ENCODE results near the gene TEC. TPM values are rescaled to one million over a fixed set of nuclear protein-coding genes. Genes with fewer than 3 reads are reported as not detected.

Gene TEC
- total and polyA plus RNA-seq, 2 of the 8 experiments (the other 6 are each of a cell fraction or from before 2014, with no cell fraction given): 0.73 to 1.8 TPM

DNA sequence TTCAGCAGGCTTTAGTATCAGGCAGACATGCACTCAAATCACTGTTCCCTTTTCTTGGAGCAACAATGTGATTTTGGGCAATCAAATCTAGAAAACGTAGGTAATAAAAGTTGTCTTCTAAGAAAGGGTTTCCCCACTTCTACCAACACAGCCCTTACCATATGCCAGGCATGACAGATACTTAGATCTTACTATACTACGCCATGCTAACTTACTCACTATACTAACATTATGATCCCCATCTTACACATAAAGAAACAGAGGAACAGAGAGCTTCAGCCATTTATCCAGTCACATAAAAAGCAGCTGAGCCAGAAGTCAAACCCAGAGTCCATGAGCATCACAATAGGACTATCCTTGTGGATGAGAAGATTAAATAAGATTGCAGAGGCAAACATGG is 144.8 kb downstream of the TEC start:
- Histone ChIP-seq H3K23me2 (ENCODE audit: low read depth, low read length) (no peaks in the 10 kb centered on the region), H3K9ac (replicated peaks in 1 of 4; ENCODE audit: extremely low read depth in 1 of 4, low read depth in 3 of 4, low read length in 3 of 4) (no peak overlapping the region), H3K4ac (replicated peaks; ENCODE audit: insufficient read length, low read depth, low read length) (no peak overlapping the region), H3K14ac (ENCODE audit: insufficient read length) (no peak overlapping the region), H3K79me2 (ENCODE audit: control insufficient read depth in 1 of 2, insufficient read depth in 2 of 2, low read length in 2 of 2) (no peaks in the 10 kb centered on the region), H2BK20ac (ENCODE audit: low read length) (no peak overlapping the region), H2BK120ac (replicated peaks; ENCODE audit: low read depth, low read length) (no peak overlapping the region), H3K27ac (ENCODE audit: low read depth, low read length) (no peak overlapping the region), H2AK5ac (ENCODE audit: low read depth, low read length) (no peak overlapping the region), H2BK15ac (ENCODE audit: low read length) (no peak overlapping the region), H4K5ac (ENCODE audit: insufficient read length, low read depth, low read length) (no peak overlapping the region), H3K9me3 (ENCODE audit: insufficient read depth in 2 of 2, low read depth in 1 of 2, low read length in 1 of 2) (no peaks in the 10 kb centered on the region), H3K18ac (ENCODE audit: extremely low read depth, low read length) (no peak overlapping the region), H4K8ac (ENCODE audit: extremely low read depth, insufficient read depth, low read length) (no peak overlapping the region), H3K27me3 (replicated peaks in 1 of 4; ENCODE audit: control insufficient read depth in 3 of 4, extremely low read depth in 1 of 4, insufficient read depth in 3 of 4, low read length in 3 of 4) (no peaks in the 10 kb centered on the region), H3K56ac (replicated peaks; ENCODE audit: insufficient read length, low read depth, low read length) (no peak overlapping the region), H4K91ac (replicated peaks; ENCODE audit: insufficient read length, low read length) (no peak overlapping the region), H4K20me1 (replicated peaks in 1 of 2; ENCODE audit: control insufficient read depth in 1 of 2, insufficient read depth in 2 of 2, low read length in 2 of 2) (no peaks in the 10 kb centered on the region), H2BK12ac (ENCODE audit: low read depth, low read length) (no peak overlapping the region), H3K79me1 (ENCODE audit: low read depth, low read length) (no peaks in the 10 kb centered on the region), H2BK5ac (ENCODE audit: low read depth, low read length) (no peak overlapping the region), H2AFZ (ENCODE audit: low read length) (0 out of 2 replicates have a peak overlapping the region, but pooled peaks have one; percentile 0), H3K4me2 (ENCODE audit: insufficient read depth in 1 of 2, low read depth in 2 of 2, low read length in 2 of 2) (no peak overlapping the region), H3K4me3 (ENCODE audit: extremely low read depth in 1 of 4, insufficient read depth in 2 of 4, low read depth in 3 of 4, low read length in 4 of 4) (no peak overlapping the region), H3K4me1 (replicated peaks in 1 of 4; ENCODE audit: control insufficient read depth in 3 of 4, insufficient read depth in 4 of 4, low read length in 3 of 4) (peaks cover 0 to 11% (median 7%) of the 10 kb centered on the region in 4 experiments; a peak in 5 of 7 replicates), H3K36me3 (ENCODE audit: control insufficient read depth in 2 of 4, insufficient read depth in 4 of 4, low read length in 3 of 4) (no peaks in the 10 kb centered on the region), H3K23ac (ENCODE audit: insufficient read length) (no peak overlapping the region)
- DNase-seq (ENCODE audit: low read depth in 1 of 2, low spot score in 2 of 2) (no peak), FAIRE-seq (no peak)
- 77% methylated on average over 2 of the region's 2 CpGs; no CpG with 5 or more reads in 1 of the 2 experiments for WGBS, 2 experiments (ENCODE audit: extremely low coverage in 1 of 2, insufficient coverage in 1 of 2, insufficient read length in 1 of 2, insufficient replicate concordance in 2 of 2, low coverage in 1 of 2, low lambda C conversion rate in 2 of 2, missing lambda C conversion rate in 1 of 2)
- POLR2A ChIA-PET (ENCODE audit: partially characterized antibody): no interaction called here
- CTCF ChIA-PET (ENCODE audit: partially characterized antibody): interaction anchor here (0.8 to 1.3 kb wide), 2 partner anchors 10 to 202 kb away, joined by 3 read pairs; no protein-coding TSS in a partner anchor
- TF ChIP-seq ZNF274 (IDR thresholded peaks at IDR 0.05; ENCODE audit: borderline replicate concordance, extremely low read depth, low read length) (no peak), TCF12 (IDR thresholded peaks at IDR 0.05; ENCODE audit: low read depth, low read length) (no peak), TAF7 (optimal IDR thresholded peaks at IDR 0.05; ENCODE audit: borderline replicate concordance, low read depth, low read length) (no peak), KDM1A (IDR thresholded peaks at IDR 0.05; ENCODE audit: borderline replicate concordance, low read length) (no peak), BRCA1 (IDR thresholded peaks at IDR 0.05; ENCODE audit: low read depth, low read length) (no peak), CREB1 (IDR thresholded peaks at IDR 0.05) (no peak), RFX5 (IDR thresholded peaks at IDR 0.05; ENCODE audit: borderline replicate concordance, low read depth, low read length) (no peak), FOSL1 (IDR thresholded peaks at IDR 0.05; ENCODE audit: insufficient read depth, low read depth, low read length) (no peak), CBX5 (IDR thresholded peaks at IDR 0.05; ENCODE audit: low read depth, low read length) (no peak), SIX5 (IDR thresholded peaks at IDR 0.05; ENCODE audit: low read depth, low read length) (no peak), TEAD4 (IDR thresholded peaks at IDR 0.05; ENCODE audit: low read depth, low read length) (no peak), POLR2AphosphoS5 (IDR thresholded peaks at IDR 0.05; ENCODE audit: low read depth, low read length) (no peak), CBX8 (IDR thresholded peaks at IDR 0.05; ENCODE audit: borderline replicate concordance, low read depth, low read length) (no peak), EP300 (IDR thresholded peaks at IDR 0.05; ENCODE audit: borderline replicate concordance in 1 of 2, low read depth in 2 of 2, low read length in 2 of 2) (no peak)

Data from H1 (cell line).